ENCODE results near the gene CCDC171. TPM values are rescaled to one million over a fixed set of nuclear protein-coding genes. Genes with fewer than 3 reads are reported as not detected.
A peak's percentile ranks its signal among the peaks of the same experiment; 100 is the strongest.

CCDC171 gene
- total and polyA plus RNA-seq, 2 experiments from 2014 or later: 4.4 to 5.1 TPM

- Histone ChIP-seq H3K4me3 (no peak overlapping the region), H3F3A (replicated peaks; ENCODE audit: low read depth) (no peaks in the 10 kb centered on the region), H3K9me2 (ENCODE audit: insufficient read depth) (no peaks in the 10 kb centered on the region), H3K36me3 (ENCODE audit: insufficient read depth) (no peaks in the 10 kb centered on the region; the same call in 1 of the 2 replicates), H3K27me3 (ENCODE audit: insufficient read depth) (no peaks in the 10 kb centered on the region), H3K4me2 (no peak overlapping the region), H3K27ac (ENCODE audit: low read depth) (no peak overlapping the region), H2AFZ (no peak overlapping the region), H4K20me1 (replicated peaks; ENCODE audit: insufficient read depth) (no peaks in the 10 kb centered on the region), H3K4me1 (ENCODE audit: insufficient read depth) (peaks cover 3% of the 10 kb centered on the region; the same call in 1 of the 2 replicates), H3K79me2 (replicated peaks; ENCODE audit: insufficient read depth) (no peaks in the 10 kb centered on the region)
- H3K4me1 Mint-ChIP-seq: peaks cover 6% of the 10 kb centered on the region; the same call in 2 of the 3 replicates
- H3K36me3 Mint-ChIP-seq (ENCODE audit: low read depth): peaks cover 16% of the 10 kb centered on the region
- peak; percentile 16 for DNase-seq (ENCODE audit: low spot score)
- H3K27ac Mint-ChIP-seq: no peak overlapping the region; the same call in 1 of the 2 replicates
- H3K9me3 Mint-ChIP-seq: peaks cover 10% of the 10 kb centered on the region
- peaks cover 2% of the 10 kb centered on the region for H3K27me3 Mint-ChIP-seq (ENCODE audit: insufficient read depth, low read depth, poor library complexity)
- H3K4me3 Mint-ChIP-seq: no peak overlapping the region
- TF ChIP-seq EZH2phosphoT487 (IDR thresholded peaks at IDR 0.05; ENCODE audit: unreplicated experiment) (no peak), CREB1 (CRISPR knock-in tag; IDR thresholded peaks at IDR 0.05; ENCODE audit: low read depth) (no peak), ZNF114 (CRISPR knock-in tag; IDR thresholded peaks at IDR 0.05) (no peak), ZNF331 (CRISPR knock-in tag; IDR thresholded peaks at IDR 0.05; ENCODE audit: low read depth) (no peak)
- ATAC-seq: peak; percentile 62
These were observed 144.1 kb downstream of the CCDC171 start for GRCh38 chr9:15696979-15697378.

GRCh38 chr9:15697446-15697851 lies 144.6 kb downstream of the CCDC171 start:
- no peak overlapping the region for H3K4me3 ChIP-seq
- TF ChIP-seq NANOG (IDR thresholded peaks at IDR 0.05; ENCODE audit: borderline replicate concordance) (no peak), EZH2 (IDR thresholded peaks at IDR 0.05; ENCODE audit: low read depth, unreplicated experiment) (no peak), EZH2phosphoT487 (IDR thresholded peaks at IDR 0.05; ENCODE audit: unreplicated experiment) (no peak), ZNF331 (CRISPR knock-in tag; IDR thresholded peaks at IDR 0.05; ENCODE audit: low read depth) (no peak), ZNF462 (CRISPR knock-in tag; IDR thresholded peaks at IDR 0.05) (no peak), REST (IDR thresholded peaks at IDR 0.05; ENCODE audit: unreplicated experiment) (no peak), ETS1 (IDR thresholded peaks at IDR 0.05) (no peak), CREB1 (CRISPR knock-in tag; IDR thresholded peaks at IDR 0.05; ENCODE audit: low read depth) (no peak), ZNF114 (CRISPR knock-in tag; IDR thresholded peaks at IDR 0.05) (no peak), JUNB (IDR thresholded peaks at IDR 0.05; ENCODE audit: unreplicated experiment) (no peak), STAT1 (IDR thresholded peaks at IDR 0.05; ENCODE audit: unreplicated experiment) (no peak)

More at GRCh38 chr9:15697446-15697851, 144.6 kb downstream of the CCDC171 start:
- Histone ChIP-seq H2AFZ (no peak overlapping the region), H3K4me2 (no peak overlapping the region), H3K9me2 (ENCODE audit: insufficient read depth) (no peaks in the 10 kb centered on the region), H3K79me2 (replicated peaks; ENCODE audit: insufficient read depth) (no peaks in the 10 kb centered on the region), H4K20me1 (replicated peaks; ENCODE audit: insufficient read depth) (no peaks in the 10 kb centered on the region), H3K36me3 (ENCODE audit: insufficient read depth) (no peaks in the 10 kb centered on the region; the same call in 1 of the 2 replicates), H3K4me1 (ENCODE audit: insufficient read depth) (peaks cover 3% of the 10 kb centered on the region; the same call in 1 of the 2 replicates), H3K27ac (ENCODE audit: low read depth) (no peak overlapping the region), H3F3A (replicated peaks; ENCODE audit: low read depth) (no peaks in the 10 kb centered on the region), H3K27me3 (ENCODE audit: insufficient read depth) (no peaks in the 10 kb centered on the region)
- H3K27me3 Mint-ChIP-seq (ENCODE audit: insufficient read depth, low read depth, poor library complexity): peaks cover 2% of the 10 kb centered on the region
- DNase-seq (ENCODE audit: low spot score) (no peak), ATAC-seq (no peak)
- H3K4me3 Mint-ChIP-seq: no peak overlapping the region
- peaks cover 6% of the 10 kb centered on the region; the same call in 2 of the 3 replicates for H3K4me1 Mint-ChIP-seq
- peaks cover 16% of the 10 kb centered on the region for H3K36me3 Mint-ChIP-seq (ENCODE audit: low read depth)
- H3K9me3 Mint-ChIP-seq: peaks cover 10% of the 10 kb centered on the region
- no peak overlapping the region; the same call in 1 of the 2 replicates for H3K27ac Mint-ChIP-seq

Measured in GM23338 (cell line).